ENCODE data around the gene GALNT15.

DNA sequence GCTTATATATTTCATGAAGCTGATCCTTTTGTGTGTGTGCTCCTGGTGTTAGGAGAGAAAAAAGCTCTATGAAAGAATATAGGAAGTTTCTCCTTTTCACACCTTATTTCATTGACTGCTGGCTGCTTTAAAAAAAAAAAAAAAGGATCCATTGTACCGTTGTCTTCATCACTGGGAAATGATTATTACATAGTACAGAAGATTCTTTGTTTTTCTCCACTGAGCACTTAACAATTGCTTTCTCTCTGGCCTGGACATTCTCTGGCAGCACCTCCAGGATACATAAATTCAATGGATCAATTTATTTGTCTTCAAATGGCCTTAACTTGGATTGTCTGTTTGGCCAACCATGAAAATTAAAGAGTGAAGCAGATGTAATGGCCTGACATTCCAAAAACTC, 53.1 kb downstream of the GALNT15 start:
- TF ChIP-seq, protein P1, sequence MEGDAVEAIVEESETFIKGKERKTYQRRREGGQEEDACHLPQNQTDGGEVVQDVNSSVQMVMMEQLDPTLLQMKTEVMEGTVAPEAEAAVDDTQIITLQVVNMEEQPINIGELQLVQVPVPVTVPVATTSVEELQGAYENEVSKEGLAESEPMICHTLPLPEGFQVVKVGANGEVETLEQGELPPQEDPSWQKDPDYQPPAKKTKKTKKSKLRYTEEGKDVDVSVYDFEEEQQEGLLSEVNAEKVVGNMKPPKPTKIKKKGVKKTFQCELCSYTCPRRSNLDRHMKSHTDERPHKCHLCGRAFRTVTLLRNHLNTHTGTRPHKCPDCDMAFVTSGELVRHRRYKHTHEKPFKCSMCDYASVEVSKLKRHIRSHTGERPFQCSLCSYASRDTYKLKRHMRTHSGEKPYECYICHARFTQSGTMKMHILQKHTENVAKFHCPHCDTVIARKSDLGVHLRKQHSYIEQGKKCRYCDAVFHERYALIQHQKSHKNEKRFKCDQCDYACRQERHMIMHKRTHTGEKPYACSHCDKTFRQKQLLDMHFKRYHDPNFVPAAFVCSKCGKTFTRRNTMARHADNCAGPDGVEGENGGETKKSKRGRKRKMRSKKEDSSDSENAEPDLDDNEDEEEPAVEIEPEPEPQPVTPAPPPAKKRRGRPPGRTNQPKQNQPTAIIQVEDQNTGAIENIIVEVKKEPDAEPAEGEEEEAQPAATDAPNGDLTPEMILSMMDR (IDR thresholded peaks at IDR 0.05; ENCODE audit: low read length), result no peak
- TF ChIP-seq EZH2 (IDR thresholded peaks at IDR 0.05; ENCODE audit: borderline replicate concordance, low read length), result no peak
